OCI-LY1 (cell line): Measurements from ENCODE around the gene POU6F2.

Source experiments
- EZH2 ChIP-seq: fragments of 200-600 bp; sonication (generic), shearing (Covaris generic); IDR thresholded peaks from 2 replicates; pipeline ENCODE4 v1.8.0; 2017; ENCODE audit warnings: borderline replicate concordance, mixed run types, mild to moderate bottlenecking, antibody characterized with exemption, low read length, moderate library complexity, mixed read lengths
- TF ChIP-seq, protein P1 (sequence below): fragments of 200-600 bp; sonication (generic), shearing (Covaris generic); IDR thresholded peaks from 2 replicates; pipeline ENCODE4 v1.5.1; 2017; ENCODE audit warnings: mild to moderate bottlenecking, antibody characterized with exemption, low read length, moderate library complexity, mixed read lengths

DNA sequence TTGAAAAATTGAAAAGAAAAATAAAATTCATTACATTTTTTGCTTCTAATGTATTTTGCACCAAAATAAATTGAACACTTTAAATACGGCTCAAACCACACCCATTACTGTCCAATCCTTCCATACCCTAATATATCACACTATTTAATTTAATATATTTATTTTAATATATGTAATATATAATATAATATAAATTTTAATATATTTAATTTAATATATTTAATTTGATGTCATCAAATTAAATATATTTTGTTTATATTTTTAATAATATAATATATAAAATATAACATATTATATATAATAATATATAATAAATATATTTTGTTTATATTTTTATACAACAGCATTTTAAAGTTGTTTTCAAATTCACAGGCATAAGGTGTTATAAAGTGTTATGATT lies 15.7 kb upstream of the POU6F2 start:
- TF ChIP-seq, protein P1, sequence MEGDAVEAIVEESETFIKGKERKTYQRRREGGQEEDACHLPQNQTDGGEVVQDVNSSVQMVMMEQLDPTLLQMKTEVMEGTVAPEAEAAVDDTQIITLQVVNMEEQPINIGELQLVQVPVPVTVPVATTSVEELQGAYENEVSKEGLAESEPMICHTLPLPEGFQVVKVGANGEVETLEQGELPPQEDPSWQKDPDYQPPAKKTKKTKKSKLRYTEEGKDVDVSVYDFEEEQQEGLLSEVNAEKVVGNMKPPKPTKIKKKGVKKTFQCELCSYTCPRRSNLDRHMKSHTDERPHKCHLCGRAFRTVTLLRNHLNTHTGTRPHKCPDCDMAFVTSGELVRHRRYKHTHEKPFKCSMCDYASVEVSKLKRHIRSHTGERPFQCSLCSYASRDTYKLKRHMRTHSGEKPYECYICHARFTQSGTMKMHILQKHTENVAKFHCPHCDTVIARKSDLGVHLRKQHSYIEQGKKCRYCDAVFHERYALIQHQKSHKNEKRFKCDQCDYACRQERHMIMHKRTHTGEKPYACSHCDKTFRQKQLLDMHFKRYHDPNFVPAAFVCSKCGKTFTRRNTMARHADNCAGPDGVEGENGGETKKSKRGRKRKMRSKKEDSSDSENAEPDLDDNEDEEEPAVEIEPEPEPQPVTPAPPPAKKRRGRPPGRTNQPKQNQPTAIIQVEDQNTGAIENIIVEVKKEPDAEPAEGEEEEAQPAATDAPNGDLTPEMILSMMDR, result no peak
- no peak for TF ChIP-seq EZH2
